T-cell (primary cell): ENCODE measurements around the gene GHRHR. TPM values are rescaled to one million over a fixed set of nuclear protein-coding genes. Genes with fewer than 3 reads are reported as not detected.

Experiments
- ATAC-seq, 4 experiments: fragments of 200-7000 bp in 3 of 4; fragments of 150-1000 bp in 1 of 4; cut with Tn5 transposase; replicated peaks in 1 of 4; 1 replicate in 3 of 4; 2 replicates in 1 of 4; pipeline ENCODE4 v1.10.0; 2021; ENCODE audit warnings: moderate library complexity in 3 of 4, mild to moderate bottlenecking in 2 of 4, moderate number of reproducible peaks in 1 of 4
- CTCF ChIA-PET, 2 donors: fragments of 300-600 bp; sonication (Branson Sonifier 250); formaldehyde crosslinking; loops; one replicate each; lab custom pipeline; 2022; ENCODE audit warnings: antibody characterized with exemption in 2 of 2; lab: Charles Lee
- POLR2A ChIA-PET, 2 donors: fragments of 300-600 bp; sonication (Branson Sonifier 250); formaldehyde crosslinking; loops; one replicate each; lab custom pipeline; 2022; ENCODE audit warnings: antibody characterized with exemption in 2 of 2; lab: Charles Lee
- DNase-seq, 35 experiments: peaks; one replicate each; pipeline versions ENCODE4 v3.0.0 to v3.0.0-alpha.2; 2013 to 2023
- H3K27ac ChIP-seq: one replicate; pipeline ENCODE4 v1.5.1; 2013; ENCODE audit warnings: low read length
- H3K27me3 ChIP-seq, 2 experiments: replicated peaks in 1 of 2; 1 replicate in 1 of 2; 2 replicates in 1 of 2; pipeline versions ENCODE4 v1.6.1 to v1.7.0; 2013; ENCODE audit warnings: low read length in 1 of 2, mixed read lengths in 1 of 2; ENCODE audit not compliant: control insufficient read depth in 2 of 2, insufficient read depth in 2 of 2; ENCODE audit errors: extremely low read depth in 1 of 2
- H3K36me3 ChIP-seq, 2 donors: 1 replicate in 1 of 2; 2 replicates in 1 of 2; pipeline versions ENCODE4 v1.6.1 to v1.7.0; 2013; ENCODE audit warnings: low read length in 1 of 2; ENCODE audit not compliant: control insufficient read depth in 2 of 2, insufficient read depth in 1 of 2; ENCODE audit errors: extremely low read depth in 1 of 2
- H3K4me1 ChIP-seq, 2 experiments: 1 replicate in 1 of 2; 2 replicates in 1 of 2; pipeline versions ENCODE4 v1.6.1 to v1.7.0; 2013; ENCODE audit warnings: low read length in 2 of 2, mixed read lengths in 1 of 2; ENCODE audit not compliant: insufficient read depth in 2 of 2, control insufficient read depth in 1 of 2; ENCODE audit errors: extremely low read depth in 1 of 2
- H3K4me3 ChIP-seq, 2 donors: 1 replicate in 1 of 2; 2 replicates in 1 of 2; pipeline versions ENCODE4 v1.5.1 to v1.7.0; 2013; ENCODE audit warnings: mild to moderate bottlenecking in 2 of 2, low read length in 1 of 2, moderate library complexity in 1 of 2; ENCODE audit not compliant: control insufficient read depth in 1 of 2; ENCODE audit errors: extremely low read depth in 1 of 2
- H3K9me3 ChIP-seq: 2 replicates; pipeline ENCODE4 v1.7.0; 2013
- H3K27ac Mint-ChIP-seq, 2 donors: one replicate each; pipeline ENCODE4 v1.8.0; 2020 to 2021; ENCODE audit warnings: mild to moderate bottlenecking in 2 of 2, mixed read lengths in 2 of 2
- H3K27me3 Mint-ChIP-seq, 2 donors: one replicate each; pipeline ENCODE4 v1.8.0; 2021 to 2022; ENCODE audit warnings: mixed read lengths in 2 of 2
- H3K36me3 Mint-ChIP-seq: one replicate; pipeline ENCODE4 v1.8.0; 2021; ENCODE audit warnings: mixed read lengths
- H3K4me1 Mint-ChIP-seq, 3 donors: one replicate each; pipeline ENCODE4 v1.8.0; 2020 to 2022; ENCODE audit warnings: mixed read lengths in 3 of 3, mild to moderate bottlenecking in 1 of 3
- H3K4me3 Mint-ChIP-seq, 3 donors: one replicate each; pipeline ENCODE4 v1.8.0; 2020 to 2022; ENCODE audit warnings: mild to moderate bottlenecking in 3 of 3, mixed read lengths in 3 of 3, moderate library complexity in 3 of 3
- H3K9me3 Mint-ChIP-seq, 3 donors: one replicate each; pipeline ENCODE4 v1.8.0; 2020 to 2022; ENCODE audit warnings: mixed read lengths in 3 of 3
- WGBS: methylation state at CpG from one replicate; pipeline ENCODE4 v1.1.5; 2013; ENCODE audit warnings: missing lambda C conversion rate; ENCODE audit not compliant: insufficient coverage; 5-methylcytosine and 5-hydroxymethylcytosine counted together
- total RNA-seq, 35 experiments: library from RNA in 6 of 35; stranded (reverse) in 6 of 35; fragments of 120-200 nt in 1 of 35; gene quantifications; one replicate each; pipeline versions ENCODE4 v1.2.1 to v1.2.4 and lab custom pipeline; 2013 to 2026

The GHRHR gene
- total RNA-seq, 5 donors from 2014 or later (not counting 1 experiment from before 2014, with no cell fraction given), result not detected

DNA sequence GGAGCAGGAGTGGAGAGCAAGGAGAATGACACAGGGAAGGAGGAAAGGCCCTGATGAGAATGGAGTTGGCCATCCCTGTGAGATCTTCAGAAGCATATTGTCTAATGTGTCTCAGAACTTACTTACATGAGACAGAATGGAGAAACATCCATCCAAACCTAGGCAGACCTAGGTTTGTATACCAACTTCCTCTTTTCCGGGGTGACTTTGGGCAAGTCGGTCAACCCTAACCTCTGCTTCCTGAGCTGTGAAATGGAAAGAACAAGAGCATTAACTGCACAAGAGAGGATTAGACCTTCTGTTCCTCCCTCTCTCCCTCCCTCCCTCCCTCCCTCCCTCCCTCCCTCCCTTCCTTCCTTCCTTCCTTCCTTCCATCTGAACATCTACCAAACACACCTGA is 4.5 kb downstream of the GHRHR start:
- Mint-ChIP-seq H3K27me3 (peaks cover 30 to 31% of the 10 kb centered on the region in 2 donors), H3K27ac (no peak overlapping the region), H3K9me3 (no peaks in the 10 kb centered on the region), H3K36me3 (no peaks in the 10 kb centered on the region), H3K4me1 (no peaks in the 10 kb centered on the region), H3K4me3 (no peak overlapping the region)
- CTCF ChIA-PET, result no interaction called here
- DNase-seq, result no peak
- Histone ChIP-seq H3K4me1 (no peaks in the 10 kb centered on the region), H3K27me3 (peaks cover 0 to 31% of the 10 kb centered on the region in 2 experiments), H3K36me3 (no peaks in the 10 kb centered on the region), H3K4me3 (no peak overlapping the region), H3K9me3 (no peaks in the 10 kb centered on the region), H3K27ac (no peak overlapping the region)
- POLR2A ChIA-PET, result no interaction called here
- WGBS, result no CpG with 5 or more reads among the region's 2 CpGs
- no peak for ATAC-seq

DNA sequence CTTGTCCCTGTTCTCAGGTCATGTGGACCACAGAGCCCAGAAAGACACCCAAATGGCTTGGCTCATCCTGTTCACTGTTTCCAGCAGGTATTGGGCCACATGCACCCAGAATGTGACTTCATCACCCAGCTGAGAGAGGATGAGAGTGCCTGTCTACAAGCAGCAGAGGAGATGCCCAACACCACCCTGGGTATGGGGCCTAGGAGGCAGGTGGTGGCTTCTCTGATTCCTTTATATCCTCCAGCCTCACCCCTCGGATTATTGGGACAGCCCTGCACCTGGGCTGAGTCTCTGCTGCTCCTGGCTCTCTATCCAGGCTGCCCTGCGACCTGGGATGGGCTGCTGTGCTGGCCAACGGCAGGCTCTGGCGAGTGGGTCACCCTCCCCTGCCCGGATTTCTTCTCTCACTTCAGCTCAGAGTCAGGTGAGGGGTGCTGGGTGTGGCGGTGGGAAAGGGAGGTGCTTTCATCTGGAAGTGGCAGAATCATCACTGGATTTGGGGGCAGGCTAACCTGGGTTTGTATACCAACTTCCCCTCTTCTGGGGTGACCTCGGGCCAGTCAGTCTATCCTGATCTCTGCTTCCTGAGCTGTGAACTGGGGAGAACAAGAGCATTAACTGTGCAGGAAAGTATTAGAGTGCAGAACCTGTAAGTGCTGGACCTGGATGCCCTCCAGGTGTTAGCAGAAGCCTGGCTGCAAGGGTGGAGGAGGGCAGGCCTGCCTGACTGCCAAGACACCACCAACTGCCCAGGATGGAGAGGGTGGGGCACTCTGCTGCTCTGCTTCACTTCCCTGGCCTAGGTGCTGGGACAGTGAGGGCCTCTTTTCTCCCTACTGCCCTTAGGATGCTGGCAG is 5.2 kb downstream of the GHRHR start:
- CTCF ChIA-PET, result no interaction called here
- Mint-ChIP-seq H3K4me1 (no peaks in the 10 kb centered on the region), H3K4me3 (no peak overlapping the region), H3K36me3 (no peaks in the 10 kb centered on the region), H3K27ac (no peak overlapping the region), H3K27me3 (peaks cover 28% of the 10 kb centered on the region in 2 donors), H3K9me3 (no peaks in the 10 kb centered on the region)
- no peak for DNase-seq
- no peaks in the 10 kb centered on the region for H3K9me3 ChIP-seq
- ATAC-seq, result no peak
- POLR2A ChIA-PET, result no interaction called here
- H3K27ac ChIP-seq, result no peak overlapping the region
- H3K4me1 ChIP-seq, result no peaks in the 10 kb centered on the region
- WGBS, result 64% methylated on average over 3 of the region's 7 CpGs
- no peak overlapping the region for H3K4me3 ChIP-seq
- peaks cover 0 to 26% of the 10 kb centered on the region in 2 experiments for H3K27me3 ChIP-seq
- no peaks in the 10 kb centered on the region for H3K36me3 ChIP-seq

DNA sequence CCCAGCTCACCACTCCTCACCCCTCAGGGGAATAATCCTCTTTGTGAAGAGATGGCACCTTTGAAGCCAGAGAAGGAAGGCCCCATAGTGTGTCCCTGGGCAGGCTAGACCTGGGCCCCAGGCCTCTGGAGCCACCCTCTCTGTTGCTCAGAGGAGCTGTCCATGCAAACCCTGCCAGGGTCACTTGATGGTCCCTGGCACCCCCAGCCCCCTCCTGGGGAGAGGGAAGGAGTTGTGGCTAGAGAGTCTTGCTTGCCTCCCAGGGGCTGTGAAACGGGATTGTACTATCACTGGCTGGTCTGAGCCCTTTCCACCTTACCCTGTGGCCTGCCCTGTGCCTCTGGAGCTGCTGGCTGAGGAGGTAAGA is 5.8 kb downstream of the GHRHR start:
- H3K4me3 ChIP-seq, result no peak overlapping the region
- no peaks in the 10 kb centered on the region for H3K9me3 ChIP-seq
- 50% methylated on average over 1 of the region's 1 CpG for WGBS
- ATAC-seq (no peak), DNase-seq (no peak)
- H3K36me3 Mint-ChIP-seq, result no peaks in the 10 kb centered on the region
- H3K4me1 Mint-ChIP-seq, result no peaks in the 10 kb centered on the region
- POLR2A ChIA-PET, result no interaction called here
- CTCF ChIA-PET, result no interaction called here
- H3K4me1 ChIP-seq, result no peaks in the 10 kb centered on the region
- no peak overlapping the region for H3K4me3 Mint-ChIP-seq
- H3K27ac Mint-ChIP-seq, result no peak overlapping the region
- peaks cover 0 to 26% of the 10 kb centered on the region in 2 experiments for H3K27me3 ChIP-seq
- H3K27me3 Mint-ChIP-seq, result peaks cover 28 to 31% of the 10 kb centered on the region in 2 donors
- H3K27ac ChIP-seq, result no peak overlapping the region
- H3K36me3 ChIP-seq, result no peaks in the 10 kb centered on the region
- no peaks in the 10 kb centered on the region for H3K9me3 Mint-ChIP-seq

DNA sequence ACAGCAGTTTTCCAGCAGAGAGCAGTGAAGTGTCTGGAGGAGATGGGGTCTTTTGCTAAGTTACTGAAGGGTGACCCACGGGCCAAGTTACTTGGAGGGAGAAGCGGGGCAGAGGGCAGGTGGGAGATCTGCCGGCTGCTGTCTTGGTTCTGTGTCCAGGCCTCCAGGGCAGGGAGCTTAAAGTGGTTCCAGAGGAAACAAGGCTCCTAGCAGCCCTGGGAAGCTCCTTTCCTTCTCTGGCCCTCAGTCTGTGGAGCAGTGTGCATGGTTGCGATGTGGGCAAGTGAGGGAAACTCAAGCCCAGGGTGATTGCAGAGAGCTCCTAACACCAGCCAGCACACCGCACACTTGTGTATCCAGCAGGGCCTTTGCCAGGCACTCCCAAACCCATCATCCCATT is 6.3 kb downstream of the GHRHR start:
- DNase-seq (no peak), ATAC-seq (no peak)
- H3K27ac ChIP-seq, result no peak overlapping the region
- peaks cover 30 to 31% of the 10 kb centered on the region in 2 donors for H3K27me3 Mint-ChIP-seq
- H3K9me3 Mint-ChIP-seq, result no peaks in the 10 kb centered on the region
- peaks cover 0 to 2% (median 0%) of the 10 kb centered on the region in 3 donors for H3K4me1 Mint-ChIP-seq
- H3K36me3 Mint-ChIP-seq, result no peaks in the 10 kb centered on the region
- peaks cover 0 to 28% of the 10 kb centered on the region in 2 experiments for H3K27me3 ChIP-seq
- WGBS, result 86% methylated on average over 4 of the region's 5 CpGs
- H3K4me1 ChIP-seq, result no peaks in the 10 kb centered on the region
- CTCF ChIA-PET, result interaction anchor here in 1 of 2 donors (0.6 to 1.4 kb wide), 2 partner anchors 13 to 206 kb away, joined by 3 read pairs; no protein-coding TSS in a partner anchor
- POLR2A ChIA-PET, result no interaction called here
- H3K9me3 ChIP-seq, result no peaks in the 10 kb centered on the region
- no peak overlapping the region for H3K27ac Mint-ChIP-seq
- no peak overlapping the region for H3K4me3 Mint-ChIP-seq
- H3K36me3 ChIP-seq, result no peaks in the 10 kb centered on the region
- H3K4me3 ChIP-seq, result no peak overlapping the region

DNA sequence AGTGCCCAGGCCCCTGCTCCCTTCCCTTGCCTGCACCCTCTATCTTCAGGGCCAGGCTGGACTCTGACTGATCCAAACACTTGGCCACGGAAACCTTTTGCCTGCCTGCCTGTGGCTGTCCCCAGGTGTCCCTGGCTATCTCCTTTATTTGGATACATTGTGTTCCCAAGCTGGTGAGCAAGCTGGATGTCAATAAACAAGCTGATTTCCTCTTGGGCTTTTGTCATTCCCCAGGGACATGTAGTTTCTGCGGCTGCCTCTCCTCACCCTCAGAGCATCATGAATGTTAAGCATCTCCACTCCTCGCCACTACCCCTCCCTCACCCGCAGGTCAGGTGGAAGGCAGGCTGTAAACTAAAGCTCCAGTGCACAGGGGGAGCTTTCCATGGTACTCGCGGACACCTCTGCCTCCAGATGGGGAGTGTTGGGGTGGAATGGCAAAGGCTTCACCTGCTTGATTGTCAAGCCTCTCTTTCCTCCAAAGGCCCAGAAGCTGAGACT is 6.9 kb downstream of the GHRHR start:
- Histone ChIP-seq H3K4me3 (no peak overlapping the region), H3K36me3 (no peaks in the 10 kb centered on the region), H3K27ac (no peak overlapping the region), H3K4me1 (no peaks in the 10 kb centered on the region), H3K9me3 (no peaks in the 10 kb centered on the region), H3K27me3 (peaks cover 0 to 28% of the 10 kb centered on the region in 2 experiments)
- WGBS, result 60% methylated on average over 2 of the region's 6 CpGs
- Mint-ChIP-seq H3K36me3 (no peaks in the 10 kb centered on the region), H3K27me3 (peaks cover 30 to 31% of the 10 kb centered on the region in 2 donors), H3K9me3 (no peaks in the 10 kb centered on the region), H3K4me3 (no peak overlapping the region), H3K27ac (no peak overlapping the region), H3K4me1 (peaks cover 0 to 2% (median 0%) of the 10 kb centered on the region in 3 donors)
- ATAC-seq (no peak), DNase-seq (no peak)
- ChIA-PET CTCF (interaction anchor here (0.6 to 1.4 kb wide), 4 partner anchors 13 to 206 kb away, joined by 3 read pairs; no protein-coding TSS in a partner anchor), POLR2A (no interaction called here)

DNA sequence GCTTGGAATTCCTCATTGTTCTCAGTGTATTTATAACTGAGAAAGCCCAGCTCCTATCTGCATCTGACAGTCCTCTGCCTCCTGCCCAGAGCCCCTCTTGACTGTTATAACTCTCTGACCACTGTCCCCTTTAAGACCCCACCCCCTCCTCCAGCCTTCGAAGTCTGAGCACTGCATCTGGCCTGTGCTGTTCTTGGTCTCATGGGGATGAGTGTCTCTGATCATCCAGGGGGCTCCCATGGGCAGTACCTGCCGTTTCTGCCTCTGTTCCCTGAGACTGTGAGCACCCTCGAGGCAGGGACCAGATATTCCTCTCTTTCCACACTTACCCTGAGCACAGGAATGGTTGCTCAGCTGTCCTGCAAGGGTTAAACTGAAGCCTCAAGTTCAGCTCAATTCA is 7.7 kb downstream of the GHRHR start:
- Mint-ChIP-seq H3K9me3 (no peaks in the 10 kb centered on the region), H3K4me1 (peaks cover 0 to 2% (median 0%) of the 10 kb centered on the region in 3 donors), H3K27ac (no peak overlapping the region), H3K4me3 (no peak overlapping the region), H3K36me3 (no peaks in the 10 kb centered on the region), H3K27me3 (peaks cover 31 to 32% of the 10 kb centered on the region in 2 donors)
- no peak overlapping the region for H3K27ac ChIP-seq
- no peak overlapping the region for H3K4me3 ChIP-seq
- DNase-seq, result no peak
- H3K27me3 ChIP-seq, result peaks cover 0 to 32% of the 10 kb centered on the region in 2 experiments
- no peaks in the 10 kb centered on the region for H3K4me1 ChIP-seq
- no peak for ATAC-seq
- CTCF ChIA-PET, result interaction anchor here (0.6 to 1.4 kb wide), 3 partner anchors 8 to 12 kb away, joined by 3 read pairs; no protein-coding TSS in a partner anchor
- POLR2A ChIA-PET, result no interaction called here
- H3K9me3 ChIP-seq, result no peaks in the 10 kb centered on the region
- 60% methylated on average over 2 of the region's 3 CpGs for WGBS
- H3K36me3 ChIP-seq, result no peaks in the 10 kb centered on the region
